T-helper 2 cell treated with Interferon-gamma antibody and Interleukin-4, amounts not matched to agents 5 μg/mL and 100 μg/mL, for 36 hours (primary cell): ENCODE data around the gene PLEKHA6.
"Not testable (repeated sequence)": the region's sequence is repeated elsewhere in the genome, so short reads cannot be mapped to it uniquely, and the experiment has no call there.

Experiments
- DNase-seq: peaks from one replicate; pipeline ENCODE4 v3.0.0; 2021; ENCODE audit warnings: low spot score
- H3K27ac Mint-ChIP-seq: one replicate; pipeline ENCODE4 v1.8.0; 2021; ENCODE audit warnings: mild to moderate bottlenecking, mixed read lengths
- H3K27me3 Mint-ChIP-seq: one replicate; pipeline ENCODE4 v1.8.0; 2021; ENCODE audit warnings: low read depth, mixed read lengths
- H3K36me3 Mint-ChIP-seq: one replicate; pipeline ENCODE4 v1.8.0; 2021; ENCODE audit warnings: low read depth, mixed read lengths
- H3K4me1 Mint-ChIP-seq: one replicate; pipeline ENCODE4 v1.8.0; 2021; ENCODE audit warnings: low read depth, mixed read lengths
- H3K4me3 Mint-ChIP-seq: one replicate; pipeline ENCODE4 v1.8.0; 2022; ENCODE audit warnings: mild to moderate bottlenecking, moderate library complexity, mixed read lengths
- H3K9me3 Mint-ChIP-seq: one replicate; pipeline ENCODE4 v1.8.0; 2021; ENCODE audit warnings: mixed read lengths

PLEKHA6 gene

GRCh38 chr1:204251926-204252689 is 107.6 kb downstream of the PLEKHA6 start:
- no peaks in the 10 kb centered on the region for H3K36me3 Mint-ChIP-seq
- H3K27me3 Mint-ChIP-seq = no peaks in the 10 kb centered on the region
- H3K27ac Mint-ChIP-seq = no peak overlapping the region
- no peaks in the 10 kb centered on the region for H3K4me1 Mint-ChIP-seq
- H3K4me3 Mint-ChIP-seq = no peak overlapping the region
- H3K9me3 Mint-ChIP-seq = no peaks in the 10 kb centered on the region
- DNase-seq = no peak

GRCh38 chr1:204251286-204251685 is 108.4 kb downstream of the PLEKHA6 start:
- Mint-ChIP-seq H3K36me3 (no peaks in the 10 kb centered on the region), H3K9me3 (no peaks in the 10 kb centered on the region), H3K4me1 (no peaks in the 10 kb centered on the region), H3K27me3 (no peaks in the 10 kb centered on the region), H3K4me3 (no peak overlapping the region), H3K27ac (no peak overlapping the region)
- DNase-seq = no peak

GRCh38 chr1:204250428-204251030 is 109.2 kb downstream of the PLEKHA6 start:
- Mint-ChIP-seq H3K36me3 (no peaks in the 10 kb centered on the region), H3K27me3 (no peaks in the 10 kb centered on the region), H3K9me3 (no peaks in the 10 kb centered on the region), H3K4me1 (no peaks in the 10 kb centered on the region), H3K27ac (no peak overlapping the region), H3K4me3 (no peak overlapping the region)
- no peak for DNase-seq

GRCh38 chr1:204249736-204250427 is 109.8 kb downstream of the PLEKHA6 start:
- Mint-ChIP-seq H3K9me3 (no peaks in the 10 kb centered on the region), H3K36me3 (no peaks in the 10 kb centered on the region), H3K27ac (no peak overlapping the region), H3K4me1 (no peaks in the 10 kb centered on the region), H3K27me3 (no peaks in the 10 kb centered on the region), H3K4me3 (no peak overlapping the region)
- DNase-seq = no peak

GRCh38 chr1:204248954-204249353 is 110.8 kb downstream of the PLEKHA6 start:
- no peak for DNase-seq

GRCh38 chr1:204246876-204247275 is 112.9 kb downstream of the PLEKHA6 start:
- no peaks in the 10 kb centered on the region for H3K9me3 Mint-ChIP-seq
- no peak for DNase-seq
- no peaks in the 10 kb centered on the region for H3K27me3 Mint-ChIP-seq
- no peaks in the 10 kb centered on the region for H3K4me1 Mint-ChIP-seq
- no peak overlapping the region for H3K4me3 Mint-ChIP-seq
- H3K27ac Mint-ChIP-seq = no peak overlapping the region
- H3K36me3 Mint-ChIP-seq = no peaks in the 10 kb centered on the region

More at GRCh38 chr1:204248954-204249353, 110.8 kb downstream of the PLEKHA6 start:
- Mint-ChIP-seq H3K4me1 (no peaks in the 10 kb centered on the region), H3K9me3 (no peaks in the 10 kb centered on the region), H3K4me3 (no peak overlapping the region), H3K27me3 (no peaks in the 10 kb centered on the region), H3K27ac (no peak overlapping the region), H3K36me3 (no peaks in the 10 kb centered on the region)

GRCh38 chr1:204242920-204243319 is 116.8 kb downstream of the PLEKHA6 start:
- Mint-ChIP-seq H3K4me1 (no peaks in the 10 kb centered on the region), H3K9me3 (no peaks in the 10 kb centered on the region), H3K27me3 (no peaks in the 10 kb centered on the region), H3K27ac (no peak overlapping the region), H3K4me3 (no peak overlapping the region), H3K36me3 (no peaks in the 10 kb centered on the region)
- DNase-seq = no peak

- Mint-ChIP-seq H3K9me3 (no peaks in the 10 kb centered on the region), H3K36me3 (no peaks in the 10 kb centered on the region), H3K4me1 (no peaks in the 10 kb centered on the region), H3K27ac (no peak overlapping the region), H3K27me3 (no peaks in the 10 kb centered on the region), H3K4me3 (no peak overlapping the region)
- DNase-seq = no peak
These were observed 117.8 kb downstream of the PLEKHA6 start for GRCh38 chr1:204241914-204242313.

GRCh38 chr1:204241050-204241449 is 118.7 kb downstream of the PLEKHA6 start:
- H3K27ac Mint-ChIP-seq = no peak overlapping the region
- no peak overlapping the region for H3K4me3 Mint-ChIP-seq
- no peaks in the 10 kb centered on the region for H3K4me1 Mint-ChIP-seq
- no peaks in the 10 kb centered on the region for H3K36me3 Mint-ChIP-seq
- DNase-seq = no peak
- H3K9me3 Mint-ChIP-seq = no peaks in the 10 kb centered on the region
- H3K27me3 Mint-ChIP-seq = no peaks in the 10 kb centered on the region

- H3K9me3 Mint-ChIP-seq = no peaks in the 10 kb centered on the region
- H3K27me3 Mint-ChIP-seq = no peaks in the 10 kb centered on the region
- H3K4me1 Mint-ChIP-seq = no peaks in the 10 kb centered on the region
- H3K4me3 Mint-ChIP-seq = no peak overlapping the region
- no peak overlapping the region for H3K27ac Mint-ChIP-seq
- no peak for DNase-seq
- no peaks in the 10 kb centered on the region for H3K36me3 Mint-ChIP-seq
These were observed 119.5 kb downstream of the PLEKHA6 start for GRCh38 chr1:204240233-204240632.

- not testable (repeated sequence) for H3K4me3 Mint-ChIP-seq, H3K27me3 Mint-ChIP-seq, H3K4me1 Mint-ChIP-seq, H3K36me3 Mint-ChIP-seq, DNase-seq, H3K27ac Mint-ChIP-seq, H3K9me3 Mint-ChIP-seq
These were observed 120.3 kb downstream of the PLEKHA6 start for GRCh38 chr1:204239401-204239800.

GRCh38 chr1:204238520-204238919 is 121.2 kb downstream of the PLEKHA6 start:
- H3K4me1 Mint-ChIP-seq, H3K9me3 Mint-ChIP-seq, DNase-seq, H3K36me3 Mint-ChIP-seq, H3K4me3 Mint-ChIP-seq, H3K27me3 Mint-ChIP-seq, H3K27ac Mint-ChIP-seq: not testable (repeated sequence)

- DNase-seq, H3K27ac Mint-ChIP-seq, H3K4me1 Mint-ChIP-seq, H3K36me3 Mint-ChIP-seq, H3K27me3 Mint-ChIP-seq, H3K4me3 Mint-ChIP-seq, H3K9me3 Mint-ChIP-seq: not testable (repeated sequence)
These were observed 122.2 kb downstream of the PLEKHA6 start for GRCh38 chr1:204237515-204237914.

- Mint-ChIP-seq H3K27ac (no peak overlapping the region), H3K4me1 (no peaks in the 10 kb centered on the region), H3K27me3 (peaks cover 3% of the 10 kb centered on the region), H3K9me3 (no peaks in the 10 kb centered on the region), H3K4me3 (no peak overlapping the region), H3K36me3 (no peaks in the 10 kb centered on the region)
- no peak for DNase-seq
These were observed 127.2 kb downstream of the PLEKHA6 start for GRCh38 chr1:204232526-204232925.
